OCI-LY3 (cell line): ENCODE data around the gene CHST11.

Experiments
- CTCF ChIP-seq: fragments of 200-600, 300-600 bp; sonication (generic); IDR thresholded peaks from 2 replicates; pipeline ENCODE4 v1.5.1; 2014; ENCODE audit warnings: antibody characterized with exemption, low read length, low read depth
- EZH2phosphoT487 ChIP-seq: fragments of 200-600 bp; shearing (Covaris generic); IDR thresholded peaks from 2 replicates; pipeline ENCODE4 v1.6.1; 2018; ENCODE audit warnings: antibody characterized with exemption, mixed run types, low read depth

- TF ChIP-seq EZH2phosphoT487: no peak
- no peak for TF ChIP-seq CTCF
These were observed 280.4 kb downstream of the CHST11 start for GRCh38 chr12:104737113-104737512.
